Spleen (tissue), 11 donors: ENCODE results near the gene ADNP. TPM values are rescaled to one million over a fixed set of nuclear protein-coding genes. Genes with fewer than 3 reads are reported as not detected.

Source experiments
- DNase-seq: peaks from one replicate; pipeline ENCODE4 v3.0.0-alpha.2; 2020
- H3K27ac ChIP-seq, 8 donors: fragments of 200-600 bp; sonication (generic) in 7 of 8; 1 replicate in 4 of 8; 2 replicates in 4 of 8; pipeline versions ENCODE4 v1.5.0 to v1.8.0; 2016 to 2021; ENCODE audit warnings: inconsistent platforms in 4 of 8, mild to moderate bottlenecking in 4 of 8, moderate library complexity in 1 of 8
- H3K27me3 ChIP-seq, 7 donors: fragments of 200-600 bp; sonication (generic) in 6 of 7; replicated peaks in 1 of 7; 1 replicate in 4 of 7; 2 replicates in 3 of 7; pipeline versions ENCODE4 v1.5.0 to v1.8.0; 2016 to 2021; ENCODE audit warnings: inconsistent platforms in 3 of 7, mild to moderate bottlenecking in 1 of 7
- H3K36me3 ChIP-seq, 6 donors: fragments of 200-600 bp; sonication (generic) in 5 of 6; 1 replicate in 4 of 6; 2 replicates in 2 of 6; pipeline versions ENCODE4 v1.5.0 to v1.8.0; 2016 to 2021; ENCODE audit warnings: inconsistent platforms in 2 of 6
- H3K4me1 ChIP-seq, 6 donors: fragments of 200-600 bp; sonication (generic) in 5 of 6; 1 replicate in 3 of 6; 2 replicates in 3 of 6; pipeline versions ENCODE4 v1.5.0 to v1.8.0; 2016 to 2021; ENCODE audit warnings: inconsistent platforms in 3 of 6
- H3K4me3 ChIP-seq, 8 donors: fragments of 200-600 bp; sonication (generic) in 7 of 8; 1 replicate in 4 of 8; 2 replicates in 4 of 8; pipeline versions ENCODE4 v1.5.0 to v1.8.0; 2016 to 2021; ENCODE audit warnings: inconsistent platforms in 4 of 8, mild to moderate bottlenecking in 4 of 8, moderate library complexity in 2 of 8
- H3K9me3 ChIP-seq, 8 donors: fragments of 200-600 bp; sonication (generic) in 7 of 8; 1 replicate in 4 of 8; 2 replicates in 4 of 8; pipeline versions ENCODE4 v1.5.0 to v1.8.0; 2016 to 2021; ENCODE audit warnings: inconsistent platforms in 4 of 8
- POLR2A ChIP-seq, 3 donors: fragments of 450-650 bp; IDR thresholded peaks; one replicate each; pipeline ENCODE4 v1.5.1; 2017; ENCODE audit warnings: antibody characterized with exemption in 3 of 3, mild to moderate bottlenecking in 1 of 3
- POLR2AphosphoS5 ChIP-seq, 3 donors: sonication (generic); formaldehyde crosslinking; IDR thresholded peaks; one replicate each; pipeline ENCODE4 v1.5.1; 2017; ENCODE audit warnings: antibody characterized with exemption in 3 of 3
- WGBS, 5 donors: extraction: QIAGEN DNeasy Blood & Tissue Kit in 3 of 5; methylation state at CpG; one replicate each; pipeline versions ENCODE4 v1.1.5 to v1.1.7; 2013 to 2018; 5-methylcytosine and 5-hydroxymethylcytosine counted together
- intact Hi-C: fragments of 100-400 bp; cut with DNase I; formaldehyde crosslinking; loops from one replicate; pipeline ENCODE4 v1.15.0; 2023; ENCODE audit warnings: low total_unique reads
- polyA plus RNA-seq, 3 donors: library from polyadenylated mRNA; stranded (reverse); fragments of 200-250 nt; gene quantifications; one replicate each; pipeline ENCODE4 v1.2.1, GENCODE V29; 2013
- total RNA-seq, 7 donors: library from RNA; depleted of rRNA in 3 of 7; stranded (reverse); fragments of >200 nt in 3 of 7; fragmentation: NEBNext Ultra II Directional in 4 of 7; extraction: Animal tissue kit (Norgen Biotek cat#: 25700) in 4 of 7; gene quantifications; one replicate each; pipeline versions ENCODE4 v1.1.0 to v1.2.1, GENCODE V29; 2016 to 2021
- TF ChIP-seq, protein P1 (sequence below), 11 experiments: fragments of 200-600 bp in 7 of 11; fragments of 450-650 bp in 4 of 11; sonication (generic) in 4 of 11; IDR thresholded peaks in 8 of 11; conservative IDR thresholded peaks in 3 of 11; 1 replicate in 7 of 11; 2 replicates in 4 of 11; pipeline versions ENCODE4 v1.4.0 to v1.8.0; 2016 to 2021; ENCODE audit warnings: antibody characterized with exemption in 11 of 11, inconsistent platforms in 4 of 11, mild to moderate bottlenecking in 1 of 11
- donor health status: healthy with polysubstance abuse.
- donor health status: DM: no; HTN: no; CAD: no; lungs with moderate emphysema.
- donor health status: DM: no; HTN: no; CAD: no.
- donor health status: Bipolar disorder and iron deficiency.
- donor health status: healthy.
- donor health status: DM: no; HTN: no; CAD: no.
- donor health status: DM: yes; HTN: yes; CAD: no.

Gene ADNP
- total and polyA plus RNA-seq, 10 donors = 30.6 to 78.8 (median 61.3) TPM

GRCh38 chr20:50898475-50898874 is 32.8 kb downstream of the ADNP start:
- no peak for DNase-seq
- no peaks in the 10 kb centered on the region for H3K27me3 ChIP-seq
- H3K4me3 ChIP-seq = no peak overlapping the region
- no peak overlapping the region for H3K27ac ChIP-seq
- WGBS, 5 donors = 88 to 97% (median 96%) methylated on average over 1 of the region's 1 CpG
- peaks cover 0 to 13% (median 6%) of the 10 kb centered on the region in 6 donors for H3K4me1 ChIP-seq
- intact Hi-C loops = no loop called here
- H3K36me3 ChIP-seq = peaks cover 0 to 100% (median 67%) of the 10 kb centered on the region in 6 donors
- H3K9me3 ChIP-seq = no peaks in the 10 kb centered on the region
- no peak for TF ChIP-seq POLR2AphosphoS5 (IDR thresholded peaks at IDR 0.05)
- TF ChIP-seq POLR2A (IDR thresholded peaks at IDR 0.05) = no peak
- TF ChIP-seq, protein P1, sequence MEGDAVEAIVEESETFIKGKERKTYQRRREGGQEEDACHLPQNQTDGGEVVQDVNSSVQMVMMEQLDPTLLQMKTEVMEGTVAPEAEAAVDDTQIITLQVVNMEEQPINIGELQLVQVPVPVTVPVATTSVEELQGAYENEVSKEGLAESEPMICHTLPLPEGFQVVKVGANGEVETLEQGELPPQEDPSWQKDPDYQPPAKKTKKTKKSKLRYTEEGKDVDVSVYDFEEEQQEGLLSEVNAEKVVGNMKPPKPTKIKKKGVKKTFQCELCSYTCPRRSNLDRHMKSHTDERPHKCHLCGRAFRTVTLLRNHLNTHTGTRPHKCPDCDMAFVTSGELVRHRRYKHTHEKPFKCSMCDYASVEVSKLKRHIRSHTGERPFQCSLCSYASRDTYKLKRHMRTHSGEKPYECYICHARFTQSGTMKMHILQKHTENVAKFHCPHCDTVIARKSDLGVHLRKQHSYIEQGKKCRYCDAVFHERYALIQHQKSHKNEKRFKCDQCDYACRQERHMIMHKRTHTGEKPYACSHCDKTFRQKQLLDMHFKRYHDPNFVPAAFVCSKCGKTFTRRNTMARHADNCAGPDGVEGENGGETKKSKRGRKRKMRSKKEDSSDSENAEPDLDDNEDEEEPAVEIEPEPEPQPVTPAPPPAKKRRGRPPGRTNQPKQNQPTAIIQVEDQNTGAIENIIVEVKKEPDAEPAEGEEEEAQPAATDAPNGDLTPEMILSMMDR (IDR thresholded peaks at IDR 0.05 in 8 of 11, conservative IDR thresholded peaks at IDR 0.05 in 3 of 11) = no peak

DNA sequence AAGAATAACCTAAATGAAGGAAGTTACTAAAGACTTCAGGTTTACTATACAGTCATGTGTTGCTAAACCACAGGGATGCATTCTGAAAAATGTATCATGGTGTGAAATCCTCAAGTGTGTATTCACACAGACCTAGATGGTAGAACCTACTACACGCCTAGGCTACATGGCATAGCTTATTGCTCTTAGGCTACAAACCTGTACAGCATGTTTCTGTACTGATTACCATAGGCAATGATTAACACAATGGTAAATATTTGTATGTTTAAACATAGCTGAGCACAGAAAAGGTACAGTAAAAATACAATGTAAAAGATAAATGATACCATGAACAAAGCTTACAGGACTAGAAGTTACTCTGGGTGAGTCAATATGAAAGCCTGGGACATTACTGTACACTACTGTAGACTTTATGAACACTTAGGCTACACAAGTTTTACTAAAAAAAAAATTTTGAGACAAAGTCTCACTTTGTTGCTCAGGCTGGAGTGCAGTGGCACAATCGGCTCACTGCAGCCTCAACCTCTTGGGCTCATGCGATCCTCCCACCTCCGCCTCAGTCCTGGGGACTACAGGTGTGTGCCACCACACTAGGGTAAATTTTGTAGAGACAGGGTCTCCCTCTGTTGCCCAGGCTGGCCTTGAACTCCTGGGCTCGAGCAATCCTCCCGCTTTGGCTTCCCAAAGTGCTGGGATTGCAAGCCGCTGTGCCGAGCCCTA is 36.0 kb downstream of the ADNP start:
- DNase-seq = peak; percentile 37
- Histone ChIP-seq H3K36me3 (peaks cover 0 to 100% (median 82%) of the 10 kb centered on the region in 6 donors), H3K27me3 (no peaks in the 10 kb centered on the region), H3K4me3 (no peak overlapping the region), H3K4me1 (no peaks in the 10 kb centered on the region), H3K9me3 (no peaks in the 10 kb centered on the region), H3K27ac (no peak overlapping the region)
- 90 to 95% (median 93%) methylated on average over 8 of the region's 8 CpGs for WGBS, 5 donors
- TF ChIP-seq, protein P1 (IDR thresholded peaks at IDR 0.05 in 8 of 11, conservative IDR thresholded peaks at IDR 0.05 in 3 of 11) = no peak
- TF ChIP-seq POLR2A (IDR thresholded peaks at IDR 0.05) (no peak), POLR2AphosphoS5 (IDR thresholded peaks at IDR 0.05) (no peak)
- intact Hi-C loops = no loop called here

DNA sequence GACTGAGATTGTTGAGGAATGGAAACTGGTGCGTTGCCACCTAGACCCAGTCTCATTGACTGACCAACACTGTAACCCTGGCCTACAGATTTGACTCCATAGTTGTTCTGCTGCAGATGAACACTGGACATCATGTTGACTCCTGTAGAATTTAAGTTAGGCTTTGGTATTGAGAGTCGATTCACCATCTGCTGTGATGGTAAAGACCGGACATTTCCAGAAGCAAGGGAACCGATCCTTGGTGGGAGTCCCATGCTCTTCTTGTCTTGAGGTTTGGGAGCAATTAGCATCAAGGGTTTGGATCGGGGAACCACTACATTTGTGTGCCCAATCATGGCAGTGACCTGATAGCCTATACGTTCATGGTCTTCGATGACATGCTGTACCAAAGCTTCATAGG is 37.6 kb downstream of the ADNP start:
- no peak for DNase-seq

GRCh38 chr20:50892394-50892793 is 38.8 kb downstream of the ADNP start:
- Histone ChIP-seq H3K27me3 (no peaks in the 10 kb centered on the region), H3K36me3 (peaks cover 0 to 100% (median 69%) of the 10 kb centered on the region in 6 donors), H3K4me3 (no peak overlapping the region), H3K27ac (no peak overlapping the region), H3K9me3 (no peaks in the 10 kb centered on the region), H3K4me1 (no peaks in the 10 kb centered on the region)
- TF ChIP-seq POLR2A (IDR thresholded peaks at IDR 0.05) (no peak), POLR2AphosphoS5 (IDR thresholded peaks at IDR 0.05) (no peak)
- TF ChIP-seq, protein P1 (IDR thresholded peaks at IDR 0.05 in 8 of 11, conservative IDR thresholded peaks at IDR 0.05 in 3 of 11) = no peak
- intact Hi-C loops = no loop called here
- 84 to 94% (median 91%) methylated on average over 8 of the region's 8 CpGs for WGBS, 5 donors
- peak; percentile 14 for DNase-seq

More for the DNA sequence above, 37.6 kb downstream of the ADNP start:
- no peak for TF ChIP-seq POLR2A (IDR thresholded peaks at IDR 0.05)
- TF ChIP-seq POLR2AphosphoS5 (IDR thresholded peaks at IDR 0.05) = peak in 1 of 3 donors; percentile 7
- H3K4me3 ChIP-seq = no peak overlapping the region
- 94 to 99% (median 97%) methylated on average over 7 of the region's 7 CpGs for WGBS, 5 donors
- peaks cover 0 to 100% (median 77%) of the 10 kb centered on the region in 6 donors for H3K36me3 ChIP-seq
- H3K4me1 ChIP-seq = no peaks in the 10 kb centered on the region
- no peaks in the 10 kb centered on the region for H3K27me3 ChIP-seq
- H3K27ac ChIP-seq = no peak overlapping the region
- intact Hi-C loops = no loop called here
- no peaks in the 10 kb centered on the region for H3K9me3 ChIP-seq
